ENCODE results near the gene GRIK1.

Gene GRIK1

DNA sequence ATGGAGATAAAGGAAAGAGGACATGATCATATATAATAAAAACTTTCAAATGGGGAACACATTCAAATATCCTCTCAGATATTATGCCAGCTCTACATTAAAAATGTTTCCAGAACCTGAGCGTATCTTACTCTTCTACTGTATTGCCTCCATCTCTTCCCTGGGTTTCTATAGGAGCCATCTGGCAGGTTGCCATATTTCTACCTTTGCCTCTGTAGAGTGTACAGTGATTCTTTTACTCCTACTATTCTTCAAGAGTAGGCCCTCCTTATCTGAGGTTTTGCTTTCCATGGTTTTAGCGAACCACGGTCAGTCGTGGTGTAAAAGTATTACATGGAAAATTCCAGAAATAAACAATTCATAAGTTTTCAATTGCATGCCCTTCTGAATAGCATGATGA, 259.5 kb downstream of the GRIK1 start:
- in situ Hi-C loops (cut with MboI; ENCODE audit: low pct_unique_long_range_greater_than_20kb, low sequenced_read_pairs, unreplicated experiment) = no loop called here
- TF ChIP-seq CTCF (IDR thresholded peaks at IDR 0.05; ENCODE audit: extremely low read depth, insufficient read depth, missing control alignments) = no peak
- no peak for DNase-seq (ENCODE audit: low spot score)

DNA sequence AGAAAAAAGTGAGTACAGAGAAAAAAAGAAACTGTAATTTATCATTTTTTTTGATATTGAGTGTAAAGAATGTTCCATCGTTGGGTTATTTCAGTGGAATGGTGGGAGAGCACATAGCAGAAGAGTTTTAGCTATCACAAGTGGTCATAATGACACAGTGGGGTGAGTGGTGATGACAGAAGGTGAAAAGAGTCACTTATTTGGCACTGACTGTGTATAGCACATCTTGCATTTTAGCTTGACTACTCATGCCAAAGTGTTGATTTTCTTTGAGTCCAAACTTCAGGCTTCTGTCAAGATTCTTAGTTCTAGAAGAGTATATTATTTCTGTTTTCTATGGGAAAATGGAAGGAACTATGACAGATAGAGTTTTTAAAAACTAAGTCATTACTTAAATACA, 261.2 kb downstream of the GRIK1 start:
- no peak for TF ChIP-seq CTCF (IDR thresholded peaks at IDR 0.05; ENCODE audit: extremely low read depth, insufficient read depth, missing control alignments)
- no peak for DNase-seq (ENCODE audit: low spot score)
- in situ Hi-C loops (cut with MboI; ENCODE audit: low pct_unique_long_range_greater_than_20kb, low sequenced_read_pairs, unreplicated experiment) = no loop called here

GRCh38 chr21:29677326-29677725, 262.5 kb downstream of the GRIK1 start:
- in situ Hi-C loops (cut with MboI; ENCODE audit: low pct_unique_long_range_greater_than_20kb, low sequenced_read_pairs, unreplicated experiment) = no loop called here
- no peak for TF ChIP-seq CTCF (IDR thresholded peaks at IDR 0.05; ENCODE audit: extremely low read depth, insufficient read depth, missing control alignments)

DNA sequence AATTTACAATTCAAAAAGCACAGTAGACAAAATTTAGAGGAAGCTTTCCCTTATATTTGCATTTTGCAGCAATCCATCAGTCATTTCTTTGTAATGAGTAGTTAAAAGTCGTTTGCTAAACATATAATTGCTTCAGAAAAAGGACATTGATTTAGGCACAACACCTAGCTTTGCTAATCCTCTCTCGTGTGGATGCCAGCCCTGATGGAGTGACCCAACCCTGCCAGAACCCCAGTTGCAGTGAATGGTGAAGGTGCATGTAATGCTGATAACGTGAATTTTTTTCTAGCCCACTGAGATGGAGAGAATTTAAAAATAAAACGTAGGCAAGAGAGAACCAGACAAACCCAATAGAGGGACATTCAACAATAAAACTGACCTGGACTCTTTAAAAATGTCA, 263.4 kb downstream of the GRIK1 start:
- in situ Hi-C loops (cut with MboI; ENCODE audit: low pct_unique_long_range_greater_than_20kb, low sequenced_read_pairs, unreplicated experiment) = no loop called here
- no peak for DNase-seq (ENCODE audit: low spot score)
- TF ChIP-seq CTCF (IDR thresholded peaks at IDR 0.05; ENCODE audit: extremely low read depth, insufficient read depth, missing control alignments) = no peak

More at GRCh38 chr21:29677326-29677725, 262.5 kb downstream of the GRIK1 start:
- no peak for DNase-seq (ENCODE audit: low spot score)

GRCh38 chr21:29675451-29675850, 264.3 kb downstream of the GRIK1 start:
- in situ Hi-C loops (cut with MboI; ENCODE audit: low pct_unique_long_range_greater_than_20kb, low sequenced_read_pairs, unreplicated experiment) = no loop called here
- no peak for DNase-seq (ENCODE audit: low spot score)
- TF ChIP-seq CTCF (IDR thresholded peaks at IDR 0.05; ENCODE audit: extremely low read depth, insufficient read depth, missing control alignments) = no peak

DNA sequence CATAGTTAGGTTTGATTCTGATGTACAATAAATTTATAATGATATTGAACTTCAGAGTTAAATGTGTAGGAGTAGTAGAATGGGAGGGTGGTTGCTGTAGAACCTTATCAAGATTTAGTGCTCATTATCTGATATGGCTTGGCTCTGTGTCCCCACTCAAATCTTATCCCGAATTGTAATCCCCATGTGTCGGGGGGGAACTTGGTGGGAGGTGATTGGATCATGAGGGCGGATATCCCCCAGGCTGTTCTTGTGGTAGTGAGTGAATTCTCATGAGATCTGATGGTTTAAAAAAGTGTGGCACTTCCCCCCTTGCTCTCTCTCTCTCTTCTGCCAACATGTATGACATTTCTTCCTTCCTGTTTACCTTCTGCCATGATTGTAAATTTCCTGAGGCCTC, 265.5 kb downstream of the GRIK1 start:
- DNase-seq (ENCODE audit: low spot score) = no peak
- in situ Hi-C loops (cut with MboI; ENCODE audit: low pct_unique_long_range_greater_than_20kb, low sequenced_read_pairs, unreplicated experiment) = no loop called here
- TF ChIP-seq CTCF (IDR thresholded peaks at IDR 0.05; ENCODE audit: extremely low read depth, insufficient read depth, missing control alignments) = no peak

- no peak for DNase-seq (ENCODE audit: low spot score)
- no peak for TF ChIP-seq CTCF (IDR thresholded peaks at IDR 0.05; ENCODE audit: extremely low read depth, insufficient read depth, missing control alignments)
- in situ Hi-C loops (cut with MboI; ENCODE audit: low pct_unique_long_range_greater_than_20kb, low sequenced_read_pairs, unreplicated experiment) = no loop called here
These were observed 266.6 kb downstream of the GRIK1 start for GRCh38 chr21:29673096-29673610.

All from GM13977 (cell line).